ENCODE results near the gene SLC9A5.

SLC9A5 gene

GRCh38 chr16:67246081-67246755 is 2.6 kb upstream of the SLC9A5 start:
- TF ChIP-seq HDGF (IDR thresholded peaks at IDR 0.05; ENCODE audit: borderline replicate concordance) (0 out of 2 replicates have a peak, but pooled peaks have one; percentile 13), L3MBTL2 (conservative IDR thresholded peaks at IDR 0.05) (peak; percentile 73), ZNF384 (IDR thresholded peaks at IDR 0.05) (no peak)
- DNase-seq (ENCODE audit: extremely low spot score), result peak; percentile 65
- ChIA-PET POLR2A (interaction anchor here (0.6 to 5.3 kb wide), 12 partner anchors 9 to 414 kb away, joined by 3 to 41 read pairs (median 5); partner anchors contain the start of genes ACD, E2F4, FBXL8 and TMEM208), CTCF (interaction anchor here (1.4 kb wide), 1 partner anchor 20 kb away, joined by 3 read pairs; the partner anchor contains the start of gene TMEM208)

- peak; percentile 25 for DNase-seq (ENCODE audit: extremely low spot score)
- POLR2A ChIA-PET, result interaction anchor here (0.6 to 5.3 kb wide), 13 partner anchors 9 to 413 kb away, joined by 3 to 41 read pairs (median 5); partner anchors contain the start of genes ACD, E2F4, FBXL8 and TMEM208
- CTCF ChIA-PET, result interaction anchor here (1.4 kb wide), 1 partner anchor 20 kb away, joined by 3 read pairs; the partner anchor contains the start of gene TMEM208
- TF ChIP-seq ZNF384 (IDR thresholded peaks at IDR 0.05) (no peak), SP1 (IDR thresholded peaks at IDR 0.05) (no peak), BHLHE40 (IDR thresholded peaks at IDR 0.05; ENCODE audit: borderline replicate concordance) (no peak), CTBP1 (IDR thresholded peaks at IDR 0.05; ENCODE audit: borderline replicate concordance) (no peak), FOXA1 (IDR thresholded peaks at IDR 0.05) (no peak), FOXK2 (IDR thresholded peaks at IDR 0.05) (no peak), L3MBTL2 (conservative IDR thresholded peaks at IDR 0.05) (no peak), LEF1 (IDR thresholded peaks at IDR 0.05; ENCODE audit: borderline replicate concordance) (no peak)
Measured at GRCh38 chr16:67246756-67247191, 2.0 kb upstream of the SLC9A5 start.

GRCh38 chr16:67247192-67248072 is 1.3 kb upstream of the SLC9A5 start, which contains the start of gene FHOD1:
FHOD1 (minus strand) TSS chr16:67247481; CDS start chr16:67247410, 71 bp downstream.
- ChIA-PET POLR2A (interaction anchor here (0.7 to 5.3 kb wide), 18 partner anchors 9 to 180 kb away, joined by 3 to 41 read pairs (median 4); partner anchors contain the start of genes E2F4, PLEKHG4 and TMEM208), CTCF (interaction anchor here (1.4 to 2.7 kb wide), 2 partner anchors 13 to 21 kb away, joined by 3 to 10 read pairs; partner anchors contain the start of gene TMEM208)
- peak; percentile 94 for TF ChIP-seq L3MBTL2 (conservative IDR thresholded peaks at IDR 0.05)
- no peak for TF ChIP-seq LEF1 (IDR thresholded peaks at IDR 0.05; ENCODE audit: borderline replicate concordance)
- peak; percentile 97; the same call in 1 of the 2 replicates for TF ChIP-seq HDGF (IDR thresholded peaks at IDR 0.05; ENCODE audit: borderline replicate concordance)
- DNase-seq (ENCODE audit: extremely low spot score), result peak; percentile 93

- ChIA-PET CTCF (interaction anchor here (0.6 to 2.7 kb wide), 2 partner anchors 13 to 380 kb away, joined by 3 to 10 read pairs; no protein-coding TSS in a partner anchor), POLR2A (interaction anchor here (0.7 to 5.3 kb wide), 17 partner anchors 8 to 180 kb away, joined by 3 to 41 read pairs (median 3); partner anchors contain the start of genes PLEKHG4 and TMEM208)
- no peak for DNase-seq (ENCODE audit: extremely low spot score)
- no peak for TF ChIP-seq FOXK2 (IDR thresholded peaks at IDR 0.05)
- no peak for TF ChIP-seq LEF1 (IDR thresholded peaks at IDR 0.05; ENCODE audit: borderline replicate concordance)
- no peak for TF ChIP-seq HDGF (IDR thresholded peaks at IDR 0.05; ENCODE audit: borderline replicate concordance)
- TF ChIP-seq BHLHE40 (IDR thresholded peaks at IDR 0.05; ENCODE audit: borderline replicate concordance), result no peak
- TF ChIP-seq FOXM1 (IDR thresholded peaks at IDR 0.05; ENCODE audit: borderline replicate concordance), result no peak
- no peak for TF ChIP-seq CTBP1 (IDR thresholded peaks at IDR 0.05; ENCODE audit: borderline replicate concordance)
- TF ChIP-seq SP1 (IDR thresholded peaks at IDR 0.05), result no peak
- no peak for TF ChIP-seq ELF4 (IDR thresholded peaks at IDR 0.05)
- no peak for TF ChIP-seq ARNT (IDR thresholded peaks at IDR 0.05)
- no peak for TF ChIP-seq NFRKB (IDR thresholded peaks at IDR 0.05)
- TF ChIP-seq ZNF384 (IDR thresholded peaks at IDR 0.05), result no peak
- no peak for TF ChIP-seq FOXA1 (IDR thresholded peaks at IDR 0.05)
- no peak for TF ChIP-seq PKNOX1 (IDR thresholded peaks at IDR 0.05)
- no peak for TF ChIP-seq SUZ12 (IDR thresholded peaks at IDR 0.05)
- no peak for TF ChIP-seq L3MBTL2 (conservative IDR thresholded peaks at IDR 0.05)
- TF ChIP-seq TARDBP (IDR thresholded peaks at IDR 0.05), result no peak
Measured at GRCh38 chr16:67248073-67248400, 742 bp upstream of the SLC9A5 start.

GRCh38 chr16:67249178-67250044 is 632 bp downstream of the SLC9A5 start:
- ChIA-PET CTCF (interaction anchor here (0.7 to 2.7 kb wide), 2 partner anchors 11 to 23 kb away, joined by 3 to 10 read pairs; partner anchors contain the start of gene TMEM208), POLR2A (interaction anchor here (0.8 to 5.3 kb wide), 5 partner anchors 11 to 133 kb away, joined by 3 to 41 read pairs (median 4); partner anchors contain the start of gene TMEM208)
- no peak for DNase-seq (ENCODE audit: extremely low spot score)
- TF ChIP-seq ARNT (IDR thresholded peaks at IDR 0.05) (no peak), HDGF (IDR thresholded peaks at IDR 0.05; ENCODE audit: borderline replicate concordance) (no peak), TARDBP (IDR thresholded peaks at IDR 0.05) (no peak), FOXK2 (IDR thresholded peaks at IDR 0.05) (no peak), FOXA1 (IDR thresholded peaks at IDR 0.05) (no peak), LEF1 (IDR thresholded peaks at IDR 0.05; ENCODE audit: borderline replicate concordance) (no peak), SUZ12 (IDR thresholded peaks at IDR 0.05) (no peak)

- TF ChIP-seq FOXM1 (IDR thresholded peaks at IDR 0.05; ENCODE audit: borderline replicate concordance), result no peak
- TF ChIP-seq CTBP1 (IDR thresholded peaks at IDR 0.05; ENCODE audit: borderline replicate concordance), result no peak
- no peak for TF ChIP-seq NFRKB (IDR thresholded peaks at IDR 0.05)
- no peak for TF ChIP-seq SP1 (IDR thresholded peaks at IDR 0.05)
- no peak for TF ChIP-seq BHLHE40 (IDR thresholded peaks at IDR 0.05; ENCODE audit: borderline replicate concordance)
- TF ChIP-seq HDGF (IDR thresholded peaks at IDR 0.05; ENCODE audit: borderline replicate concordance), result no peak
- TF ChIP-seq FOXK2 (IDR thresholded peaks at IDR 0.05), result no peak
- TF ChIP-seq PKNOX1 (IDR thresholded peaks at IDR 0.05), result no peak
- TF ChIP-seq TARDBP (IDR thresholded peaks at IDR 0.05), result no peak
- TF ChIP-seq LEF1 (IDR thresholded peaks at IDR 0.05; ENCODE audit: borderline replicate concordance), result no peak
- POLR2A ChIA-PET, result interaction anchor here (0.9 to 5.3 kb wide), 2 partner anchors 13 to 23 kb away, joined by 4 to 41 read pairs; partner anchors contain the start of gene TMEM208
- no peak for DNase-seq (ENCODE audit: extremely low spot score)
- CTCF ChIA-PET, result interaction anchor here (2.7 kb wide), 1 partner anchor 11 kb away, joined by 10 read pairs; no protein-coding TSS in a partner anchor
Measured at GRCh38 chr16:67250045-67250327, 1.2 kb downstream of the SLC9A5 start.

Data from HEK293T (cell line).